IPS-NIHi11 (cell line): ENCODE data around the gene SELENBP1.

ENCODE experiments used
- DNase-seq: peaks from one replicate; pipeline ENCODE4 v3.0.0; 2012; ENCODE audit warnings: mixed read lengths, low spot score

The SELENBP1 gene

DNA sequence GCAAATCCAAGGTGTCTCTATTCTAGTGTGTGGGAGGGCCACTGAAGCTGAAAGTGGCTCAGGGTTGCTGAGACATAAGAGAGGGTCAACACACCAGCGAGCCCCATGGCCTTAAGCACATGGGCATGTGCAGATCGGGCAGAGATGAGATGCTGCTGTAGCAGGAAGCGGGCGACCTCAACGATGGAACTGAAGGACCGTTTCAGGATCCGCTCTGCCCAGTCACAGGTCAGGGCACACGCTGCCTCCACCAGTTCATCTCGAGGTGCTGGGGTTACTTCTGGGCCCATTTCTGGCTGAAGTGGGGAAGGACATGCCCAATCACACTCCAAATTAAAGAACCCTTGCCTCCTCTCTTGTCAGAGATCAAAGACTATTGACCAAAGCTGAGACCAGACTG is 28.9 kb downstream of the SELENBP1 start:
- no peak for DNase-seq

DNA sequence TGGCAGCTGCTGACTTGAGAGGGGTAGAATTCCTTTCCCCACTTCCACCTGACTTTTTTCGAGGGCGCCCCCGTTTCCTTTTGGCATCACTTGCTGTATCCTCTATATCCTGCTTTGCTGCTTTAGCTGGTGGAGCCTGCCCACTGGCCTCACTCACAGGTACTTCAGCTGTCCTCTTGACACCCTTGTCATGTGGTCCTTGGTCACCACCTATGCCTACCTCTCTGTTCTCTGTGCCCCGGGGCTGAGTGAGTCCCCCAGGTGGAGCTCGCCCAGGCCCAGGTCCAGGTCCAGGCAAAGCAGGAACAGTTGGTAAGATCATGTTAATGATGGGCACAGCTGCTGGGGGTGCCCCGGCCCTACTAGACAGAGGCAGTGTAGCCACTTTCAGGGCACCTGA is 29.9 kb downstream of the SELENBP1 start:
- no peak for DNase-seq

DNA sequence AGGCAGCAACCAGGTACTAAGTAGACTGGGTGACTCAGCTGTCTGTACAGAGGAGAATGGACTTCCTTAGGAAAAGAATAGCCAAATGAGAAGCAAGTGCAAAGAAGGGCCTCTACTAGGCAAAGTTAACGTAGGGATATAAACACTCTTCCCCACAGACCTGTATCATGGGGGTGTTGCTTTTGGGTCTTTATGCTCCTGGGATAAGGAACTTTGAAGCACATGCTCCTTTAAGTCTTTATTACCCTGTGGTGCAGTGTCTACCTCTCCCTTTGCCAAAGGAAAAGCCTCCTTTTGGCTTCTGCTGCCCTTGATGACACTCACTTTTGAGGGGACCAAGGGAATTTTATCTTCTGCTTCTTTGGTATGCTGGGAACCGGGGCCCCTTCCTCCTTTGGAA is 30.5 kb downstream of the SELENBP1 start:
- DNase-seq: no peak

DNA sequence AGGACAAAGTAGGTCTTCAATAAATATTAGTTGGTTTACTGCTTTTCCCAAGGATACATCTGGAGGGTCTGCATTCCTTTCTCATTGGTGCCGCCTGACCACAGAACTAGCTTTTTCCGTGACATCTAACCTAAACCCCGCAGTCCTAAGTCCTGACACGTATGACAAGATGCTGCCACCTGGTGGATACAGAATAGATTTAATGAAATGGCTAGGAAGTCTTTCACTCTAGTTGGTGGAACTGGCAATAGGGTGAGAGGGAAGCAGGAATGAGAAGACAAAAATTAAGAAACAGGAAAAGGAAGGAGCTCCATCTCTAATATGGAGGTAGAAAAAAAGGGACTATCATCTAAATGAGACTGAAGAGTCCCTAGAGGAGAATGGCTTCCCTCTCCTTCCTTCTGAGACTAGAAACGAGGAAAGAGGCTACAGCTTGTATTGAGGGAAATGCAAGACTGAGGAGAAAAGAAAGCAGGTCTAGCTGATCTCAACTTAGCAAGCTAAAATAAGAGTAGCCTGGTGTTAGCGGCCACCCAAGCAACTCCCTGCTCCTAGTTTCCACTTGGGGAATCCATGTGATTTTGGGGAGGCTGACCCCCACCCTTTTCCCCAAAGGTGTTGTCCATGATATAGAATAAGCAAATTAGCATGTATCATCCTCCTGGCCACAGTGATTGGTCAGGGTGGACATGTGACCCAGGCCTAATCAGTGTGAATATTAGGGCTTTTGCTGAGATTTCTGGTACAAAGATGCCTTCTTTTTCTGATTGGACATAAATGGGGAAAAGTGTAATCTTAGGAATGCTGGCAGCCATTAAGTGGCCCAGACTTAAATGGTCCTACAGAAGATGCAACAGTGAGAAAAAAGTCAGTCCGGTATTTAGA is 31.4 kb downstream of the SELENBP1 start:
- peak; percentile 66 for DNase-seq

DNA sequence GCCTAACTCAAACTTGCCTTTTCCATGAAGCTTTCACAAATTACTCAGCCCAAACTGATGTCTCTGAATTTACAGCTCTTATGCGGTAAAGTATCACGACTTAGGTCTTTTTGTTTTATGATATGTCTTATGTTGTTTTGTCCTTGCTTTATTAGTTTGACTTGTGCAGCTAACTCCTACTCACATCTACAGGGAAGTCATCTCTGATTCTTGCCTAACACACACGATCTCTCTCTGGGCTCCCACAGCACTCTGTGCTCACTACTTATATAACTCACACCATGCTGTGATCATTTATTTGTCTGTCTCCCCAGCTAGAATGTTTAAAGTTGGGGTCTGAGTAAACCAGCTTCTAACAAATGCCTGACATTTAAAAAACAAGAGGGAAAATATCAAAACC is 35.9 kb downstream of the SELENBP1 start:
- DNase-seq: no peak

DNA sequence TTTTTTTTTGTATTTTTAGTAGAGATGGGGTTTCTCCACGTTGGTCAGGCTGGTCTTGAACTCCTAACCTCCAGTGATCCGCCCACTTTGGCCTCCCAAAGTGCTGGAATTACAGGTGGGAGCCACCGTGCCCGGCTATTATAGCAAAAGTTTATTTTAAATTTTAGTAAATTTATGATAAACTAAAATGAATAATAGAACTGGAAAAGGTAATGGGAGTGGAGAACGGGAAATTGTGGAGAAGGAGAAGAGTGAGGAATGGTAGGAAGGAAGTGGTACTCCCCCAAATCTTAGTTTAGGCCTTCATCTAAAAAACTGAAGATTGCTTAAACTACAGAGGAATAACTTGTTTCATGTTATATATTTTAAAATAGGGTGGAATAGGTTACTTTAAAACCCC is 37.7 kb downstream of the SELENBP1 start:
- no peak for DNase-seq

DNA sequence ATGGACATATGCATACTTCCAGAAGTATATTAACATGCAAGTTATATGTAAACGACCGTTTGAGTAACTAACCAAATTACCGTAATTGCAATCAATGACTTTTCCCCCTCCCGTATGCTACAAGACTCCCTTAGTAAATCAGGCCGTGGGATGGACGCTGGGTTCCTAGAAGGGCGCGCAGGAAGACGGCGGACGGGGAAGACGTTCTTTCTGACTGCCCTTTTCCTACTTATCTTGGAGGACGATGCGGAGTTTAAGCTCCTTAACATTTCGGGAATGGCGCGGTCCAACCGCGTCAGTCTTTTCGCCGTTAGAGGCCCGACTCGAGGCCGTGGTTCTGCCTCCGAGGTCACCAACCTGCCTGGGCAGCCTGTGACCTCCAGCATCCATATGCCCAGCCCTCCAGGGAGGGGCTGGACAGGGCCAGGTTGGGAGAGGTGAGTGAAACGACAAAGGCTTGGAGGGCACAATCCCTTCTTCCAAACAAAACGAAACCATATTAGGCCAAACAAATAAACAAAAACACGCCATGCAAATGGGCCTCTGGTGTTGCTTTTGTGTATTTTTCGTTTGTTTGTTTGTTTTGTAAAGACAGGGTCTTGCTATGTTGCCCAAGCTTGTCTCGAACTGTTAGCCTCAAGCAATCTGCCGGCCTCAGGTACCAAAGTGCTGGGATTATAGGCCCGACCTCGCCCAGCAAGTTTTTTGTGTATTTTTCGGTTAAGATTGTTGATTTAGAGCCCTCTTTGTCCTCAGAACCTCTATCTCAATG is 44.4 kb downstream of the SELENBP1 start:
- DNase-seq: peak; percentile 42

DNA sequence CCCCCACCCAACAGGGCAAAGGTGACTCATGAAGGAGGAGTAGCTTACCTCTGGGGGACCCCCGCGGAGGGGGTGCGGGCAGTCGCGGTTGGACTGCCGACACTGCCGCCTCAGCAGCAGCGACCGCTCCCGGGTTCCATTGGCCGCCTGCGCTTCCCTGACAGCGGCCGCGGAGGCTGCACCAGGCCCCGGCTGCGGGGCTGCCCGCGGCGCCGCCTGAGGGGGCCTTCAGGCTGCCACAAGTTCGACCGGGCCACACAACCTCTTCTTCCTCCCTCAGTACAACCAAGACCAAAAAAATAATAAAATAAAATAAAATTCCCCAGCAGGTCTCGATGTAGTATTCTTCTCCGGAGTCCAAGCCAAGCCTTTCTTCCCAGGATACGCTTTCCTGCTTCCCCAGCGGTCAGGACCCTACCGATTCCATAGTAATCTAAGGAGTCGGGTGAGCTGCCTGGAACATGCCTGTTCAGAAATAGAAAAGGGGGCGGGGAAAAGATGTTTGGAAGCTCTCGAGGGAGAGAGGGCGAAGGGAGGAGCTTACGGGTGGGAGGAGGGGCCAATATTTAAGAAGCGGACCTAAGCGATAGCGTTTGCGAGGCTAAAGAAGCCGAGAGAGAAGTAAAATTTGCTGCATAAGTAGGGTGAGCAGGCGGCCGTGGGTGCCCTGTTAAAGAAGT is 45.1 kb downstream of the SELENBP1 start, which contains the start of gene PI4KB:
Gene PI4KB (minus strand): TSS at position 194 of the 680 bp plus-strand sequence. CDS start 10,935 bp downstream, outside the sequence.
- peak; percentile 97 for DNase-seq

DNA sequence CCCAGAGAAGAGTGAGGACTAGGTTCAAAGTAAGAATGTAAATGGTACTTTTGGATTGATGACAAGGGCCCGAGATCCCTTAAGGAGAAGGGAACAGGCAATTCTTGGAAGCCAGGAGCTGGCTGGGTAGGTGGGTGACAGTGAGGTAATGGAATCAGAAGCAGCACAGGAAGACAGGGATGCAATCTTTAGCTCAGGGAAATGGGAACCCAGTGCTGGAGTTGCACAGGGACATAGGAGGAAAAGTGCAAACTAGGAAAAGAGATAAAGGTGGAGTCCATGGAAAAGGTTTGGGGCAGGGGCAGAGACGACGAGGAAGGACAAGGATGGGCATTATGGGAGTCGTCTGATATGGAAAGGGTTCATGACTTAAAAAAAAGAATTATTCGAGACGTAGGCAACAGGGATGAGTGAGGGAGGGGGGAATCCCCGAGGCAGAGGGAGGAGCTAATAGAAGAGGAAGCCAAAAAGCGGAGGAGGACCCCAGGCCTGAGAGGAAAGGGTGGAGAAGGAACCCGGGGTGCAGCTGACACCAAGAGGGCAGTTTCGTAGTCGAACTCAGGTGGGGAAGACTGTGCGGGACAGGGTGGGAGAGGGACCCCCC is 45.8 kb downstream of the SELENBP1 start:
- peak; percentile 55 for DNase-seq

DNA sequence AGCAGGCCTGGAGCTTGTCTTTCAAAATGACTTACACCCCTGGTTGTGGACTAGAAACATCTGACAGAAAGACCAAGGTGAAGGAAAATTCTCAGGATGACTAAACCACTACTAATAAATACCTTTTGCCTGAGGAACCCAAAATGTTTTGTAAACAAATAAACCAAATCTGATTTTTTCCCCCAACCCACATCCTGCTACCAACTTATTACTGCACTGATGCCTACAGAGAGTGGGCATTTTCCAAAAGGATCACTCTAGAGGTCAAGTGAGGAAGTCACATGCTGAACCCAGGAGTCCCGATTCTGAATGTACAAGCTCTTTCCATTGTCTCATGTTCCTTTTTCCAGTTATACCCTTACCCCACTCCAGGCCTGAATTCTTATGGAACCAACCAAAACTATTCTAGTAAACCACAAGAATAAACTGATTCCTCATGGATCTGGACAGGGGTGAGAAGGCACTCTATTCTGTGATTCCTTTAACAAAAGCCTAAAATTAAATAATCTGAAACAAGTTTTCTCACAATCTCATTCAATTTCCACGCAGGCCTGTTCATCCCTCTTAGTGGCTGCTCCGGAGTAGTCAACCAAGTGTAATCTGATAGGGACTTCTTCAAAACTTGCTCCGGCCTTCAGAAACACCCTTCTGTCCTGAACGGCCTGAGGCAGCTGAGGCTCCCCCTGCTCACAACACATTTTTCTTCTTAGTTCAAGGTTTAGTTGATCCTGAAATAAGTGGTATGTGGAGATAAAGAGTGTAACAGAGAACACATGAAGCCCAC is 46.7 kb downstream of the SELENBP1 start:
- no peak for DNase-seq

DNA sequence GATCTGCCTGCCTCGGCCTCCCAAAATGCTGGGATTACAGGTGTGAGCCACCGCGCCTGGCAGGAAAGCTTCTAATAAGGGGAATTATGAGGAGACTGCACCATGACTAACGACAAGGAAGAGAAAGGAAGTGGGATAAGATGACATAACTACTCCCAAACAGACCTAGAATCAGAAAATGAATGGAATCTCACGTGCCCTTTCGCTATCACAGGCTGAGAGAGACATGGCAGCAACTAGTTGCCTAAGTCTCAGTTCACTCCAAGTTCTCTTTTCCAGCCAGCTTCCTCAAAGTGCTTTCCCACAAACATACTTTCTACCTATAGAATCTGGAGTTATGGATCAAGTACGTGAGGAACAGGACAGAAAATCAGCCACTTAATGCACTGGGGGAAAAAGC is 47.3 kb downstream of the SELENBP1 start:
- no peak for DNase-seq

DNA sequence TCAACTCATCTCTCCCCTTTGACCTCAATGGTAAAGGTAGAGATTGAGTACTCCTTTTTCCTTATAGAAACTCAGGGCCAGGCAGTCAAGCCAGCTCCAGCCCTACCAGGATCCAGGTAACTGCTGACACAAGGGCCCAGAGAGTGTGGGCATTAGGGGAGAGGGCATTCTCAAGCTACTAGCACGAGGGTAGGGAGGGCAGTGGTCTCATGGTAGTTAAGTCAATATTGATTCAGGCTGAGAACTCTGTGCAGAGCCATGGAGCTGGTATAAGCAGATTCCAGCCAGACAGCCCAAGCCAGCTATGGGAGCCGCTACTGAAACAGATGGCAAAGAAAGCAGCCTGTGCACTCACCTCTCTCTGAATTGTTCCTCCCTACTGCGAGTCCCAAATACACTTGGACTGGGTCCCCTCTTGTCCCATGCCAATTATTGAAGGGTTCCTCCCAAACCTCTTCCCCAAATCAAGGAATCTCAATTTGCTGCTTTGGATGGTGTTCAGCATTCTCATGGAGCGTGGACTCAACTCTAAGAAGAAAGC is 48.0 kb downstream of the SELENBP1 start:
- no peak for DNase-seq

DNA sequence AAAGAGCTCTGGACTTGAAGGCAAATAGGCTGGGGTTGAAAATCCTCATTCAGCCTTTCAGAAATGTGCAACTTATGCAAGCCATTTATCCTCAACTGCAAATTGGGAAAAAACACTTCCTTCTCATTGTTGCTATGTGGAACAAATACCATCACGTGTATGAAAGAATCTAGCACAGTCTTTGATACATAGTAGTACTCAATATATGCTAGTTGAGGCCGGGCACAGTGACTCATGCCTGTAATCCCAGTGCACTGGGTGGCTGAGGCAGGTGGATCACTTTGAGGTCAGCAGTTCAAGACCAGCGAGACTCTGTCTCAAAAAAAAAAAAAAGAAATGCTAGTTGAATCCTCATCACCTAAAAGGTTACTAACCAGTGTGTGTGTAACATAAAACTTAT is 53.5 kb downstream of the SELENBP1 start:
- DNase-seq: no peak

DNA sequence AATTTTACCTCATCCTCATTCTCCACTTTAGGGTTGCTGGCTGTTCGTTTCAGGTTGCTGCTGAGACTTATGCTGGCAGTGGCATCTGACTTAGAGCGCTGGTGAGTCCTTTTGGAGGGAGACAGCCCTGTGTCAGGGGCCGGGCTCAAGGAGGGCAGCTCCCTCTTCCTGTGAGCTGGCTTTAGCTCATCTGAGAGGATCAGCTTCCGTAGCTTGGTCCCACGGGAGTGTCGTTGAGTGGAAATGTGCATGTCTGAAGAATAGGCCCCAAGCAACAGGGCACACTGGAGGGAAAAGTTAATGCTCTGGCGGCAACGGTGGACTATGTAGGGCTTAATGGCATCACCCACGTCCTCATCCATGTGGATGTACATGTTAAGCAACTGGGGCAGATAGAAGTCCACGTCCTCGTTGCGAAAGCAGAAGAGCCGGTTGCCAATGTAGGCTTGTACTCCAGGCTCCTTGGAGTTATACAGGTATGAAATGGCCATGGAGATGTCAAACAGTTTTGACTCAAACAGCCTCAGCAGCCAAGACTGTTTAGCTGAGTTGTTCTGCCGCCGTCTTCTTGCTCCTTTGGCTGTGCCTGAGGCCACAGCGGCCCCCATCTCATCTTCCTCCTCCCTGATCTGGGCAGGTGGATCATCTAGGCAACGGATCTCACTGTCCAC is 56.8 kb downstream of the SELENBP1 start:
- DNase-seq: no peak
